ENCODE measurements around the gene QARS1. TPM values are rescaled to one million over a fixed set of nuclear protein-coding genes. Genes with fewer than 3 reads are reported as not detected.

QARS1 gene
- total and polyA plus RNA-seq, 2 donors (not counting 1 experiment from before 2014, with no cell fraction given): 282 to 426 TPM

- DNase-seq (no peak), ATAC-seq (ENCODE audit: low read depth) (no peak)
- Histone ChIP-seq H3K9ac (ENCODE audit: low read length) (peak overlapping the region; percentile 90), H3K4me1 (ENCODE audit: control insufficient read depth in 2 of 2, insufficient read depth in 2 of 2, low read length in 2 of 2) (peaks cover 12 to 21% of the 10 kb centered on the region in 2 donors), H3K4me2 (replicated peaks; ENCODE audit: low read depth, low read length, poor library complexity, severe bottlenecking) (peak overlapping the region; percentile 88), H2AFZ (ENCODE audit: insufficient read depth, low read depth, low read length, poor library complexity, severe bottlenecking) (peak overlapping the region; percentile 88), H3K9me3 (ENCODE audit: control extremely low read depth in 1 of 3, control insufficient read depth in 2 of 3, insufficient read depth in 1 of 3, low read length in 2 of 3) (peaks cover 0 to 5% (median 0%) of the 10 kb centered on the region in 3 donors), H3K27me3 (replicated peaks in 1 of 4; ENCODE audit: control extremely low read depth in 1 of 4, control insufficient read depth in 3 of 4, insufficient read depth in 4 of 4, low read length in 3 of 4) (no peaks in the 10 kb centered on the region), H3K36me3 (replicated peaks in 1 of 2; ENCODE audit: control extremely low read depth in 1 of 2, control insufficient read depth in 1 of 2, extremely low read depth in 1 of 2, insufficient read depth in 2 of 2, low read length in 1 of 2) (peaks cover 0 to 28% of the 10 kb centered on the region in 2 experiments), H3K4me3 (ENCODE audit: control extremely low read depth in 1 of 5, extremely low read depth in 1 of 5, insufficient read depth in 1 of 5, low read depth in 2 of 5, low read length in 4 of 5) (peak overlapping the region; percentile 38 to 85 (median 73)), H3K79me2 (ENCODE audit: control insufficient read depth, insufficient read depth, low read length) (peaks cover 27% of the 10 kb centered on the region), H4K20me1 (ENCODE audit: control insufficient read depth, insufficient read depth, low read length, poor library complexity, severe bottlenecking) (peaks cover 7% of the 10 kb centered on the region), H3K27ac (ENCODE audit: low read length in 2 of 2) (peak overlapping the region; percentile 82 to 92)
- TF ChIP-seq CTCF (IDR thresholded peaks at IDR 0.05) (no peak), EZH2 (IDR thresholded peaks at IDR 0.05; ENCODE audit: borderline replicate concordance, insufficient read depth, low read depth, low read length, poor library complexity, severe bottlenecking) (no peak)
- intact Hi-C loops (cut with micrococcal nuclease): loop anchor here (2.0 to 5.0 kb wide), 2 partner anchors 46 to 551 kb away; partner anchors contain the start of genes APEH and CCDC71
- WGBS (ENCODE audit: insufficient coverage): 83% methylated on average over 13 of the region's 17 CpGs
- Mint-ChIP-seq H3K4me3 (peak overlapping the region; percentile 88), H3K9me3 (ENCODE audit: insufficient read depth) (no peaks in the 10 kb centered on the region), H3K27me3 (no peaks in the 10 kb centered on the region), H3K27ac (peak overlapping the region; percentile 89), H3K4me1 (peaks cover 15% of the 10 kb centered on the region)
- ChIA-PET POLR2A (interaction anchor here (0.6 to 2.6 kb wide), 14 partner anchors 10 to 1220 kb away, joined by 3 to 32 read pairs (median 4); partner anchors contain the start of genes CCDC71, DALRD3, KLHDC8B and NDUFAF3), CTCF (interaction anchor here (1.1 to 1.8 kb wide), 5 partner anchors 19 to 114 kb away, joined by 3 to 14 read pairs (median 6); partner anchors contain the start of genes CCDC71, QRICH1 and WDR6)
These were observed 16.7 kb upstream of the QARS1 start for GRCh38 chr3:49121132-49121736.

Measured in B cell (primary cell).